MCF 10A (cell line): ENCODE results near the gene SLC25A48. TPM values are rescaled to one million over a fixed set of nuclear protein-coding genes. Genes with fewer than 3 reads are reported as not detected.

ENCODE experiments used
- BruUV-seq: library from RNA; stranded (reverse); fragments of 400-500 nt; replicated peaks from 2 replicates; lab custom pipeline; 2021; lab: Mats Ljungman, UMichigan
- CTCF ChIA-PET: fragments of 300-600 bp; sonication (Branson Sonifier 250); formaldehyde crosslinking; extraction: SDS; loops from one replicate; lab custom pipeline; 2021; ENCODE audit warnings: antibody characterized with exemption, inconsistent platforms; lab: Yijun Ruan, JAX
- POLR2A ChIA-PET: fragments of 300-600, 350-650 bp; sonication (Branson Sonifier 250); formaldehyde crosslinking; extraction: SDS; loops from one replicate; lab custom pipeline; 2020; ENCODE audit warnings: antibody characterized with exemption, inconsistent platforms; lab: Yijun Ruan, JAX
- DNase-seq: peaks from one replicate; pipeline ENCODE4 v3.0.0-alpha.2; 2018; ENCODE audit not compliant: unreplicated experiment
- H3K27ac Mint-ChIP-seq: one replicate; pipeline ENCODE4 v1.8.0; 2022; ENCODE audit warnings: mild to moderate bottlenecking, low read depth, mixed read lengths; ENCODE audit not compliant: unreplicated experiment
- H3K27me3 Mint-ChIP-seq: one replicate; pipeline ENCODE4 v1.8.0; 2022; ENCODE audit warnings: mixed read lengths; ENCODE audit not compliant: insufficient read depth, unreplicated experiment
- H3K36me3 Mint-ChIP-seq: one replicate; pipeline ENCODE4 v1.8.0; 2022; ENCODE audit warnings: mild to moderate bottlenecking, moderate library complexity, mixed read lengths; ENCODE audit not compliant: insufficient read depth, unreplicated experiment
- H3K4me1 Mint-ChIP-seq: one replicate; pipeline ENCODE4 v1.8.0; 2022; ENCODE audit warnings: mixed read lengths; ENCODE audit not compliant: insufficient read depth, unreplicated experiment
- H3K4me3 Mint-ChIP-seq: one replicate; pipeline ENCODE4 v1.8.0; 2022; ENCODE audit warnings: mild to moderate bottlenecking, moderate library complexity, mixed read lengths; ENCODE audit not compliant: unreplicated experiment
- H3K9me3 Mint-ChIP-seq: one replicate; pipeline ENCODE4 v1.8.0; 2022; ENCODE audit warnings: mixed read lengths; ENCODE audit not compliant: unreplicated experiment
- CTCF ChIP-seq: fragments of 200-600 bp; IDR thresholded peaks from one replicate; pipeline ENCODE4 v1.8.0; 2022; ENCODE audit warnings: antibody characterized with exemption, mild to moderate bottlenecking; ENCODE audit not compliant: unreplicated experiment
- intact Hi-C: fragments of 100-400 bp; cut with micrococcal nuclease; formaldehyde crosslinking; loops from 2 replicates; pipeline ENCODE4 v1.14.1; 2022
- total RNA-seq: library from RNA; stranded (reverse); gene quantifications from 2 replicates; pipeline ENCODE4 v1.2.3, GENCODE V29; 2022

Gene SLC25A48
- total RNA-seq, 1 experiment from 2014 or later: not detected

GRCh38 chr5:135887447-135887864 is 53.0 kb downstream of the SLC25A48 start:
- Mint-ChIP-seq H3K27me3 (peaks cover 36% of the 10 kb centered on the region), H3K36me3 (no peaks in the 10 kb centered on the region), H3K4me3 (no peak overlapping the region), H3K4me1 (no peaks in the 10 kb centered on the region), H3K9me3 (no peaks in the 10 kb centered on the region), H3K27ac (no peak overlapping the region)
- no TSS peak for BruUV-seq
- ChIA-PET POLR2A (interaction anchor here (1.2 to 1.6 kb wide), 2 partner anchors 194 to 292 kb away, joined by 3 to 7 read pairs; no protein-coding TSS in a partner anchor), CTCF (interaction anchor here (0.9 to 6.7 kb wide), 32 partner anchors 9 to 478 kb away, joined by 3 to 68 read pairs (median 6); partner anchors contain the start of gene TRPC7)
- intact Hi-C loops: loop anchor here (1.0 to 5.0 kb wide), 9 partner anchors 57 to 799 kb away; no protein-coding TSS in a partner anchor
- TF ChIP-seq CTCF: peak; percentile 96
- peak; percentile 90 for DNase-seq

GRCh38 chr5:135887881-135888614 is 53.6 kb downstream of the SLC25A48 start:
- peak; percentile 75 for DNase-seq
- BruUV-seq: no TSS peak
- H3K4me3 Mint-ChIP-seq: no peak overlapping the region
- TF ChIP-seq CTCF: no peak
- CTCF ChIA-PET: interaction anchor here (0.5 to 6.7 kb wide), 46 partner anchors 9 to 1969 kb away, joined by 3 to 68 read pairs (median 4); partner anchors contain the start of gene TRPC7
- no peaks in the 10 kb centered on the region for H3K9me3 Mint-ChIP-seq
- H3K36me3 Mint-ChIP-seq: no peaks in the 10 kb centered on the region
- no peaks in the 10 kb centered on the region for H3K4me1 Mint-ChIP-seq
- POLR2A ChIA-PET: interaction anchor here (0.7 to 1.6 kb wide), 5 partner anchors 33 to 324 kb away, joined by 3 to 7 read pairs (median 3); no protein-coding TSS in a partner anchor
- intact Hi-C loops: loop anchor here (1.0 to 5.0 kb wide), 9 partner anchors 57 to 799 kb away; no protein-coding TSS in a partner anchor
- peaks cover 30% of the 10 kb centered on the region for H3K27me3 Mint-ChIP-seq
- H3K27ac Mint-ChIP-seq: no peak overlapping the region

- peak; percentile 21 for DNase-seq
- BruUV-seq: no TSS peak
- intact Hi-C loops: no loop called here
- no peak overlapping the region for H3K4me3 Mint-ChIP-seq
- H3K36me3 Mint-ChIP-seq: no peaks in the 10 kb centered on the region
- no peaks in the 10 kb centered on the region for H3K4me1 Mint-ChIP-seq
- H3K27ac Mint-ChIP-seq: no peak overlapping the region
- TF ChIP-seq CTCF: no peak
- H3K27me3 Mint-ChIP-seq: peaks cover 19% of the 10 kb centered on the region
- ChIA-PET CTCF (interaction anchor here (0.6 to 6.7 kb wide), 24 partner anchors 9 to 1284 kb away, joined by 3 to 68 read pairs (median 4); no protein-coding TSS in a partner anchor), POLR2A (interaction anchor here (1.4 to 2.3 kb wide), 4 partner anchors 11 to 244 kb away, joined by 4 to 8 read pairs (median 4); no protein-coding TSS in a partner anchor)
- no peaks in the 10 kb centered on the region for H3K9me3 Mint-ChIP-seq
Observed at GRCh38 chr5:135890296-135890695, 55.8 kb downstream of the SLC25A48 start.

GRCh38 chr5:135890867-135891266 is 56.4 kb downstream of the SLC25A48 start:
- H3K4me3 Mint-ChIP-seq: no peak overlapping the region
- DNase-seq: no peak
- TF ChIP-seq CTCF: no peak
- no TSS peak for BruUV-seq
- peaks cover 19% of the 10 kb centered on the region for H3K27me3 Mint-ChIP-seq
- ChIA-PET POLR2A (interaction anchor here (0.6 to 2.3 kb wide), 13 partner anchors 10 to 321 kb away, joined by 3 to 8 read pairs (median 4); no protein-coding TSS in a partner anchor), CTCF (interaction anchor here (0.6 to 6.7 kb wide), 27 partner anchors 9 to 1323 kb away, joined by 3 to 68 read pairs (median 4); no protein-coding TSS in a partner anchor)
- no peak overlapping the region for H3K27ac Mint-ChIP-seq
- H3K36me3 Mint-ChIP-seq: no peaks in the 10 kb centered on the region
- no peaks in the 10 kb centered on the region for H3K4me1 Mint-ChIP-seq
- H3K9me3 Mint-ChIP-seq: no peaks in the 10 kb centered on the region
- intact Hi-C loops: no loop called here
